NB4 (cell line): Measurements from ENCODE around the gene CFAP70.

Experiments used
- DNase-seq: peaks from one replicate; pipeline ENCODE4 v3.0.0; 2010; ENCODE audit warnings: low read depth
- H3K4me3 ChIP-seq: one replicate; pipeline ENCODE4 v1.5.1; 2011; ENCODE audit warnings: mild to moderate bottlenecking, low read depth, low read length, moderate library complexity
- CTCF ChIP-seq: IDR thresholded peaks from one replicate; pipeline ENCODE4 v1.5.1; 2012; ENCODE audit warnings: low read depth, low read length
- MAX ChIP-seq: IDR thresholded peaks from 2 replicates; pipeline ENCODE4 v1.6.1; 2011; ENCODE audit warnings: low read depth, low read length
- MYC ChIP-seq: IDR thresholded peaks from 2 replicates; pipeline ENCODE4 v1.6.1; 2011; ENCODE audit warnings: low read depth, low read length
- POLR2A ChIP-seq: IDR thresholded peaks from 2 replicates; pipeline ENCODE4 v1.6.1; 2011; ENCODE audit warnings: mild to moderate bottlenecking; ENCODE audit not compliant: insufficient read length; ENCODE audit errors: extremely low read depth

Gene CFAP70

GRCh38 chr10:73358331-73359279 lies at the start of gene CFAP70:
Gene CFAP70 (minus strand): TSS chr10:73358864. CDS start chr10:73354796, 4,068 bp downstream.
- TF ChIP-seq POLR2A (no peak), MYC (no peak), CTCF (no peak), MAX (no peak)
- peak; percentile 92 for DNase-seq
- H3K4me3 ChIP-seq: peak within 1 kb of the TSS; percentile 68

GRCh38 chr10:73408061-73408460 lies 49.4 kb upstream of the CFAP70 start:
- TF ChIP-seq CTCF (no peak), POLR2A (no peak), MAX (no peak), MYC (no peak)
- no peak overlapping the region for H3K4me3 ChIP-seq
- peak; percentile 22 for DNase-seq

- TF ChIP-seq CTCF: no peak
- no peak for TF ChIP-seq POLR2A
- no peak for TF ChIP-seq MYC
- no peak for TF ChIP-seq MAX
- DNase-seq: no peak
- H3K4me3 ChIP-seq: no peak overlapping the region
These were observed 48.8 kb upstream of the CFAP70 start for GRCh38 chr10:73407495-73407894.

GRCh38 chr10:73406846-73407245 lies 48.2 kb upstream of the CFAP70 start:
- H3K4me3 ChIP-seq: no peak overlapping the region
- TF ChIP-seq POLR2A (no peak), CTCF (no peak), MAX (no peak), MYC (no peak)
- DNase-seq: no peak

- no peak overlapping the region for H3K4me3 ChIP-seq
- TF ChIP-seq MYC (no peak), MAX (no peak), POLR2A (no peak)
- no peak for DNase-seq
These were observed 46.9 kb upstream of the CFAP70 start for GRCh38 chr10:73405556-73405955.

- TF ChIP-seq POLR2A (no peak), CTCF (no peak), MYC (no peak), MAX (no peak)
- H3K4me3 ChIP-seq: no peak overlapping the region
- DNase-seq: no peak
These were observed 46.0 kb upstream of the CFAP70 start for GRCh38 chr10:73404690-73405089.
